HG03378 (cell line): ENCODE results near the gene ULK2.

ENCODE experiments used
- ATAC-seq: cut with Tn5 transposase; IDR thresholded peaks from one replicate; pipeline ENCODE4 v1.9.1; 2021; ENCODE audit warnings: mild to moderate bottlenecking, moderate library complexity; ENCODE audit not compliant: unreplicated experiment

The ULK2 gene

DNA sequence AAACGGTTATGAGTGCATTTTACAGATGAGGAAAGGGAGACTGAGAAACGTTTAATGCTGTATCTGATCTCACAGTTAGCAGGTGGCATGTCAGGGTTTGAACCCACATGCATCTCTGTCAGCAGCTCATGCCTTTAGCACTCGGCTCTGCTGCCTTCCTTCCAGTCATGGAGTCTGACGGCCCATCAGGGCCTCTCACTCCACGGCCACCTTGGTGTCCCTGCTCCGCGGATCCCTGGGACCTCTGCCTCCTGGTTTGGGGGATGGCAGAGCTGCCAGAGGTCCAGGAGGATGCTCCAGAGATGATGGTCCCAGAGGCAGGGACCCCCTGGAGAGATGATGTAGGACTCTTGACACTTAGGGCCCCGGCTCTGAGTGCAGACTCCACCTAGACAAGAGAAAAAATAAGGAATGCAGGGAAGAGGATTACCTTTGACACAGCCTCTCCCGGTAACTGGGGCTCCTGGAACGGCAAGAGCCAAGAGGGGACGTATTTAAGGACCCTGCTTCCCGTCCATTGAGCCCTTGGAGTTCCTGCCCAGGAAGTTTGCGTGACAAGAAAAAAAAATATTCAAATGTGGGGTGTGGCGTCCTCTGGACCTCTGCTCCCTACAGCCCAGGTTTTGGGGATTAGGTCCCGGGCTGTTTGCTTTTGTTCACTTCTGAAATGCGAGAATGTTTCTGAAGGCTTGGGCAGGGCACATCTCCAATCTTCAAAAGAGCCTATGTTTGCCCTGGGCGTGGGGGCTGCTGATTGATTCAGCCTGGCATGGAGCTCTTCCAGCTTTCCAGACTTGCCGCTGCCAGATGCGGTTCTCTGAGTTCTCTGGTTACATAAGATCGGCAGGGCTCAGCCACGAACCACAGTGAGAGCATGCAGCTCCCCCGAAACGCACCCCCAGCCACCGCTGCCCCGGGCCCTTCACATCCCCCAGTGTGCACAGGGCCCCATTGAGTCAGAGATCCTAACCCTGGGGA is 119.6 kb downstream of the ULK2 start, which contains the start of gene ALDH3A1:
Gene ALDH3A1, minus strand, starts transcription at position 470 of the 978 bp plus-strand sequence. CDS start 3,169 bp downstream, outside the sequence.
- ATAC-seq: no peak

DNA sequence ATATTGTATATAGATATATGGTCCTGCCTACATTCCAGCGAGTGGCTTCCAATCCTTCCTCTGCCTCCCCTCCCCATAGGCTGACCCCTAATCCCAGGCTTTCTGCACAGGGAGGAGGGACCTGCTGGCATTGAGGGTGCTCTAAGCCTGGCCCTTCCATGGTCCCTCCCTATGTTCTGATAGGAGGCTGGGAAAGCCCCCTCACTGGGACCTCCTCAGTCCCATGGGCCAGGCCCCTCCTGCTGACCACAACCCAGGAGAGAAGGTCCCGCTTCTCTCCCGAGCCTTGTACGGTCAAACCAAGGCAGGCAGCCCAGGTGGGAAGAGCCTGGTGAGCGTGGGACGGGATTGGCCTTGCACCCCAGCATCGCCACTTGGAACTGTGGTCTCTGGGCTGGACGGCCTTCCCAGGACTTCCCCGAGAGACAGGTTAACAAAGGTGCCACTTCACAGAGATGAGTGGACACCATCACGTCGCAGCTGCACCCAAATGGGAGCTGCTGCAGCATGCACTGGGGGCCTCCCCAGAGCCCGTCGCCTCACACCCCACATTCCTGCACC is 120.5 kb downstream of the ULK2 start:
- no peak for ATAC-seq

DNA sequence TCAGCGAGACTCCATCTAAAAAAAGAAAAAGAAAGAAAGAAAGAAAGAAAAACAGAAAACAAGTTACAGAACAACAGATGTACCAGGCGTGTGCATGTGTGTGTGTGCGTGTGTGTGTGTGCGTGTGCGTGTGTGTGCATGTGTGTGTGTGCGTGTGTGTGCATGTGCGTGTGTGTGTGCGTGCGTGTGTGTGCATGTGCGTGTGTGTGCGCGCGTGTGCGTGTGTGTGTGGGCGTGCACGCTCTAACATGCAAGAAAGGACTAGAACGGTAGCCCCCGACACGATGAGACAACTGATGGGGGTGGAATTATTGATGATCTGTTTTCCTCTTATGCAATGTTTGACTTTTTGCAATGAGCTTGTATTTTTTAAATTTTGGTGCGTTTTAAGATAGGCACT is 121.2 kb downstream of the ULK2 start:
- ATAC-seq: no peak

- no peak for ATAC-seq
Measured at GRCh38 chr17:19744922-19745757, 122.6 kb downstream of the ULK2 start.

GRCh38 chr17:19744492-19744891 is 123.2 kb downstream of the ULK2 start:
- ATAC-seq: no peak

GRCh38 chr17:19743101-19744100 is 124.3 kb downstream of the ULK2 start:
- no peak for ATAC-seq

GRCh38 chr17:19742495-19742894 is 125.2 kb downstream of the ULK2 start:
- ATAC-seq: no peak

DNA sequence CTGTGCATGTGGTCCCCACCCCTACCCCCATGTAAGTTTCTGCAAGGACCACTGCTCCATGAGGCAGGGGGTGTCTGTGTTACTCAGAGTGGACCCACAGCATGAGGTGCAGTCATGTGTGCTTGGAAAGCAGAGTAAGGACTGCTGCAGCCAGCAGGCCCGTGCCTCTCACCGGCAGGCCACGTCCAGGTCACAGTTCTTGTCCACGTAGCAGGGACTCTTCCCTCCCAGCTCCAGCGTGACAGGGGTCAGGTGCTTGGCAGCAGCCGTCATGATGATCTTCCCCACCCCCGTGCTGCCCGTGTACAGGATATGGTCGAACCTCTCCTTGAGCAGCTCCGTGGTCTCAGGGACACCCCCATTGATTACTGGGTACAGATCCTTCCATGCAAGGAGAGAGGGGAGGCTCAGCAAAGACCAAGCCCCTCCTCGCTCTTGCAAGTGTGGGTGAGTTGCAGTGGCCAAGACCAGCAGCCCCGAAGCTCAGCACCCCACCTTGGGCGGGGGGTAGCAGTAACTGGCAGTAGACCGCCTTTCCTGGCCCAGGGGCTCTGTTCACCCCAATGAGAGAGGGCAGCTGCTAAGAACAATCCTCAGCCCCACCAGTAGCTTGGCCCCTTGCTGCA is 125.8 kb downstream of the ULK2 start:
- ATAC-seq: no peak

- ATAC-seq: no peak
Measured at GRCh38 chr17:19740933-19741332, 126.8 kb downstream of the ULK2 start.

DNA sequence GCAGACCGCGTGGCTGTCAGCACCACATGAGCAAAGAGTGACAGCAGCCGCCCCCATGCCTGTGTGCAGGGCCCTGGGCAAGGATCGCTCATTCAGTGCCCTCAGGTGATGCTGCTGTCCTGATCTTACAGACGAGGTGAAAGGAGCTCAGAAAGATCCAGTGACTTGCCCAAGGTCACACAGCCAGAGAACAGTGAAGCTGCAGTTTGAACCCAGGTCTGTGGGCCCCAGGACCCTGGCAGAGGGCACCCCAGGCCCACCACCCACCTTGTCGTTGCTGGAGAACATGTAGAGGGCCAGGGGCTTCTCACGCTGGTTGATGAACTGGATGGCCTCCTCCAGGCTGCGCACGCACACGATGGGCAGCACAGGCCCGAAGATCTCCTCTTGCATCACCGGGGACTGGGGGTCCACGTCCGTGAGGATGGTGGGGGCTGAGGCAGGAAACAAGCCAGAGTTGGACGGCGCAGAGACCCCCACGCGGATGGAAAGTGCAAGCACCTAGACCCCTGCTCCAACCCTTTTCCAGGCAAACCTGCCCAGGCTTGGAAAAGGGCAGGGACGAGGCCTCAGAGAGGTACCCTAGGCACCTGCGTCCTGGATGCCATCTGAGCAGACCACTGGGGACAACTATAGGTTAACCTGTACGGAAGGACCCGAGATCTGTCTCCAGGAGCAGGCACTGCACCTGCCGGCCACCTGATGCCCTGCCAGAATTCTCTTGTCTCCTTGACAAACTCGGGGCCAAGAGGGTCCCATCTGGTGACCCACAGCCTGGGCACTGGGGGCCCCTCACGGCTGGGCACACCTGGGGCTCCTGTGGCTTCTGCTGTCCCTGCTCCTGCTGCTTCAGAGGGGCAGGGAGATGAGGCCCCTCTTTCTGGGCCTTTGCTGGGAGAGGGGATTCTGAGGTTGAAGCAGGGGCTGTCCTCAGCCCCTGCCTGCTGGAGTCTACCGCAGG is 128.2 kb downstream of the ULK2 start:
- ATAC-seq: no peak

DNA sequence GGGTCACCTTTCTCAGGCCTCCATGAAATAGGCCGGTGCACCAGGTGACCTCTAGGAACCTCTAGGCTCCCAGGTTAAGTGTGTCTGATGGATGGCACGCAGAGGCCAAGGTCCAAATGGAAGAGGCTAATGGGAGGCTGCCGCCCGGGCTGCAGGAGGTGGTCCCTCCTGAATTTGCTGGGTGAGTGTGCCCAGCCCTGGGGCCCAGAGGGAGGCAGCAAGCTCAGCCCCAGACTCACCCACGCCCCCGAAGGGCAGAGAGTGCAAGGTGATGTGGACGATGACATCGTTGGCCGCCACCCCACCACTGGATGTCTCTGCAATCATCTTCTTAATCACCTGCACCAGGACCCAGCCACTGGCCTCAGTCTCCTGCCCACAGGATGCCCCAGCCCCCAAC is 129.0 kb downstream of the ULK2 start:
- no peak for ATAC-seq

- ATAC-seq: no peak
Measured at GRCh38 chr17:19738073-19738449, 129.7 kb downstream of the ULK2 start.

DNA sequence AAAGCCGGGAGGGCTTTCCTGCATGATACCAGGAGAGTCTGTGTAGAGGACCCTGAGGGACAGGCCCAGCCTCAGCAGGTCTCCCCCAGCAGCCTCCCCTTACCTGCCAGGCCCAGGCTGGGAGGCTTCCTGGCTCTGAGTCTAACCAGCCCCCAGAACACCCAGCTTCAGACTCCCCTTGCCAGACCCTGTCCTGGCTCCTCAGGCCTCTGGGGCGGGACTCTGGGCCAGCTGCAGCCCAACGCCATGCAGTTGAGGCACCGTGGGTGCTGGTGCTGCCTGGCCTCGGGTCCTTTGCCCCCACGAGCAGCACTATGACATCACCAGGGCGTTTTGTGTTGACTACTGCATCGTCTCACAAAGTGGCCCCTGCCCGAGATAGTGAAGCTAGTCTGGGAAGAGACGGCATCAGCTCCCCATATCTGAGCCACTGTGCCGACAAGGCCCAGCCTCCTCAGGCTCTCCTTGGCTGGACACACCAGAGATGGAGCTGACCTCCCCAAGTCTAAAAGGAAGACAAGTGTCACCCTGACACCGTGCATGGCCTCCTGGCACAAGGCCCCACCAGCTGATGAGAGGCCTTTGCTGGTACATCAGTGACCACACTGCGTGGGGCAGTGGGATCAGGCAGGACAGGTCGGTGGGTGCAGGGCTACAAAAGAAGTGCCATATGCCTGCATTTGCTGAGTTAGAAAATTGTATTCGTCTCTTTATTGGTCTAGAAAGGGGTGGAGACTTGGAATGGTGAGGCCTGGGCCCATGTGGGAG is 130.2 kb downstream of the ULK2 start:
- no peak for ATAC-seq

DNA sequence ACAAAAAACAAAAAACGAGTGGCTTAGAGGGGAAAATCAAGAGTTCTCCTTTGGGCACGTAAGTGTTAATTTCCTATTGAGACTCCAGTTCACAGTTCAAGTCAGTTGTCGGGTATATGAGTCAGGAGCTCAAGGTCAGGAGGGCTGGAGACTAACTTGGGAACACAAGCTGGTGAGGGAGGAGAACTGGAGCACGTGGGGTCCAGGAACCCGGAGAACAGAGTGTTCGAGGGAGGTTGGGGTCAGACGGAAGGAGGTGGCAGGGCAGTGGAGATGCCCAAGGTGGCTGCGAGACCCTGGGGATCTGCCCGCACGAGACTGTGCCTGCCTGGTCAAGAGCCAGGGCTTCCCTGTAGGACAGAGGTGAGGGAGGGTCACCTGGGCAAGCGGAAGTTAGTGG is 131.7 kb downstream of the ULK2 start:
- ATAC-seq: no peak

GRCh38 chr17:19733953-19734526 is 133.7 kb downstream of the ULK2 start:
- ATAC-seq: no peak

GRCh38 chr17:19731626-19732025 is 136.1 kb downstream of the ULK2 start:
- ATAC-seq: no peak

DNA sequence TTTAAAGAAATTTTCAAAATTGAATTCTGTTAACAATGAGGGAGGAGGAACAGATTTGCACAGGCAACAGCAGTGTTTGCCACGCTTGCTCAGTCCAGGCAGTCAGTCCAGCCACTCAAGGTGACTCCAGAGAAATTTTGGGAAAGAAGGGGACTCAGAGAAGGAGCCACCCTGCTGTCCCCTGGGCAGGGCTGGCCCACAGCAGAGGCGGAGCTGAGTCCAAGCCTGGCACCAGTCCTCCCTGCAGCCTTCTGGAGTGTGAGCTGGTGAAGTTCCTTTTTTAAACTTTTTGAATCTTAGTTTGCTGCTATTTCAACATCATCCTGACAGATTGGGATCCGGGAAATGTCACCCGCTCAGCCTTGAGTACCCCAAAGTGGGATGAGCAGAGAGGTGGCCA is 136.9 kb downstream of the ULK2 start:
- ATAC-seq: no peak
